IMR-90 (cell line): ENCODE results near the gene GSE1. TPM values are rescaled to one million over a fixed set of nuclear protein-coding genes. Genes with fewer than 3 reads are reported as not detected.

ENCODE experiments used
- ATAC-seq: fragments of 200-7000 bp; cut with Tn5 transposase; 2 replicates; pipeline ENCODE4 v1.9.1; 2020; ENCODE audit warnings: low read depth, mild to moderate bottlenecking, moderate library complexity
- BruUV-seq: library from RNA; stranded (reverse); fragments of 400-500 nt; replicated peaks from 2 replicates; lab custom pipeline; 2021; lab: Mats Ljungman, UMichigan
- CTCF ChIA-PET: fragments of 300-600 bp; formaldehyde crosslinking; extraction: SDS; loops from one replicate; lab custom pipeline; 2021; ENCODE audit warnings: antibody characterized with exemption; lab: Yijun Ruan, JAX
- POLR2A ChIA-PET: fragments of 300-600 bp; sonication (Branson Sonifier 250); formaldehyde crosslinking; loops from one replicate; lab custom pipeline; 2022; ENCODE audit warnings: antibody characterized with exemption; ENCODE audit not compliant: unreplicated experiment; lab: Charles Lee
- DNase-seq: peaks from one replicate; pipeline ENCODE4 v3.0.0; 2013
- H2AFZ ChIP-seq: replicated peaks from 2 replicates; pipeline ENCODE3; 2013; ENCODE audit warnings: low read length, mild to moderate bottlenecking; ENCODE audit not compliant: poor library complexity
- H2AK5ac ChIP-seq: 2 replicates; pipeline ENCODE4 v1.6.1; 2013; ENCODE audit warnings: low read depth, low read length, inconsistent platforms
- H2AK9ac ChIP-seq: replicated peaks from 2 replicates; pipeline ENCODE3; 2013; ENCODE audit warnings: mild to moderate bottlenecking, low read depth, low read length, moderate library complexity; ENCODE audit not compliant: poor library complexity
- H2BK120ac ChIP-seq: 2 replicates; pipeline ENCODE4 v1.6.1; 2013; ENCODE audit warnings: low read depth, low read length, inconsistent platforms
- H2BK15ac ChIP-seq: 3 replicates; pipeline ENCODE4 v1.6.1; 2013; ENCODE audit warnings: low read depth, low read length, inconsistent platforms
- H2BK20ac ChIP-seq: 2 replicates; pipeline ENCODE4 v1.6.1; 2013; ENCODE audit warnings: low read depth, mild to moderate bottlenecking, inconsistent platforms, low read length, moderate library complexity
- H2BK5ac ChIP-seq: 2 replicates; pipeline ENCODE4 v1.6.1; 2013; ENCODE audit warnings: mild to moderate bottlenecking, low read depth, low read length, inconsistent platforms; ENCODE audit not compliant: poor library complexity, severe bottlenecking
- H3K14ac ChIP-seq: replicated peaks from 2 replicates; pipeline ENCODE4 v1.6.1; 2013; ENCODE audit warnings: low read depth, low read length, inconsistent platforms
- H3K18ac ChIP-seq: 2 replicates; pipeline ENCODE4 v1.6.1; 2013; ENCODE audit warnings: low read depth, low read length, control low read depth
- H3K23ac ChIP-seq: 2 replicates; pipeline ENCODE4 v1.6.1; 2013; ENCODE audit warnings: low read depth, low read length, inconsistent platforms
- H3K27ac ChIP-seq: 2 replicates; pipeline ENCODE4 v1.5.1; 2013; ENCODE audit warnings: mild to moderate bottlenecking, control low read depth, low read length; ENCODE audit not compliant: insufficient read depth
- H3K27me3 ChIP-seq: 2 replicates; pipeline ENCODE4 v1.6.1; 2013; ENCODE audit warnings: low read length; ENCODE audit not compliant: control insufficient read depth, insufficient read depth
- H3K36me3 ChIP-seq: 2 replicates; pipeline ENCODE4 v1.6.1; 2013; ENCODE audit warnings: low read length, mixed read lengths; ENCODE audit not compliant: control insufficient read depth, insufficient read depth
- H3K4ac ChIP-seq: 2 replicates; pipeline ENCODE4 v1.6.1; 2013; ENCODE audit warnings: low read depth, low read length, inconsistent platforms
- H3K4me1 ChIP-seq: 2 replicates; pipeline ENCODE4 v1.6.1; 2013; ENCODE audit warnings: low read length, mixed read lengths; ENCODE audit not compliant: control insufficient read depth, insufficient read depth
- H3K4me2 ChIP-seq: 2 replicates; pipeline ENCODE4 v1.6.1; 2013; ENCODE audit warnings: low read depth, mild to moderate bottlenecking, control low read depth, low read length, moderate library complexity
- H3K4me3 ChIP-seq: 2 replicates; pipeline ENCODE4 v1.5.1; 2013; ENCODE audit warnings: low read depth, mild to moderate bottlenecking, control low read depth, low read length, moderate library complexity; ENCODE audit not compliant: insufficient read depth
- H3K56ac ChIP-seq: 2 replicates; pipeline ENCODE4 v1.6.1; 2013; ENCODE audit warnings: low read length, inconsistent platforms; ENCODE audit not compliant: insufficient read depth; ENCODE audit errors: extremely low read depth
- H3K79me1 ChIP-seq, 2 experiments: 2 replicates each; pipeline ENCODE4 v1.6.1; 2013; ENCODE audit warnings: low read length in 2 of 2, inconsistent platforms in 1 of 2, low read depth in 1 of 2
- H3K9ac ChIP-seq: 2 replicates; pipeline ENCODE4 v1.6.1; 2013; ENCODE audit warnings: low read depth, low read length, control low read depth
- H3K9me1 ChIP-seq: 2 replicates; pipeline ENCODE4 v1.6.1; 2013; ENCODE audit warnings: low read length, inconsistent platforms; ENCODE audit not compliant: insufficient read depth
- H3K9me3 ChIP-seq: 2 replicates; pipeline ENCODE4 v1.6.1; 2013; ENCODE audit warnings: low read length; ENCODE audit not compliant: control insufficient read depth, insufficient read depth
- H4K20me1 ChIP-seq: 2 replicates; pipeline ENCODE4 v1.6.1; 2013; ENCODE audit warnings: low read length, inconsistent platforms; ENCODE audit not compliant: insufficient read depth
- H4K5ac ChIP-seq: 2 replicates; pipeline ENCODE4 v1.6.1; 2013; ENCODE audit warnings: mild to moderate bottlenecking, low read depth, low read length, control low read depth
- H4K8ac ChIP-seq, 2 experiments: 2 replicates each; pipeline ENCODE4 v1.6.1; 2013; ENCODE audit warnings: low read depth in 2 of 2, low read length in 2 of 2, control low read depth in 1 of 2, inconsistent platforms in 1 of 2
- H4K91ac ChIP-seq: 2 replicates; pipeline ENCODE4 v1.6.1; 2013; ENCODE audit warnings: low read depth, low read length, inconsistent platforms; ENCODE audit not compliant: insufficient read depth
- CEBPB ChIP-seq: IDR thresholded peaks from 2 replicates; pipeline ENCODE4 v1.6.1; 2012; ENCODE audit warnings: low read depth, low read length, improper control_type of control experiment
- CHD1 ChIP-seq: IDR thresholded peaks from 2 replicates; pipeline ENCODE4 v1.6.1; 2012; ENCODE audit warnings: low read depth, low read length, improper control_type of control experiment
- POLR2A ChIP-seq: IDR thresholded peaks from 2 replicates; pipeline ENCODE4 v1.6.1; 2012; ENCODE audit warnings: mild to moderate bottlenecking, low read depth, low read length
- WGBS, 2 experiments: methylation state at CpG; one replicate each; pipeline versions ENCODE4 v1.1.5 to v1.1.7; 2013; ENCODE audit warnings: missing lambda C conversion rate in 2 of 2; ENCODE audit not compliant: insufficient read length in 1 of 2; ENCODE audit errors: extremely low coverage in 2 of 2; 5-methylcytosine and 5-hydroxymethylcytosine counted together
- dilution Hi-C: fragments of 300-500 bp; cut with HindIII; formaldehyde crosslinking; loops from one replicate; pipeline ENCODE4 v1.14.3; 2018; ENCODE audit warnings: low sequenced_read_pairs; ENCODE audit not compliant: unreplicated experiment
- in situ Hi-C: fragments of 300-500 bp; cut with MboI; formaldehyde crosslinking; loops from 3 replicates; pipeline ENCODE4 v1.14.3; 2019; ENCODE audit warnings: low sequenced_read_pairs, inconsistent platforms, mixed read lengths
- intact Hi-C: fragments of 100-400 bp; cut with micrococcal nuclease; formaldehyde crosslinking; loops from 2 replicates; pipeline ENCODE4 v1.10.0; 2022
- polyA plus RNA-seq, 3 experiments: library from polyadenylated mRNA; depleted of rRNA; stranded (reverse); fragments of >200 nt; gene quantifications; 2 replicates each; pipeline ENCODE4 v1.2.3, GENCODE V29; 2012; ENCODE audit warnings: low replicate concordance in 1 of 3
- total RNA-seq: library from RNA; depleted of rRNA; stranded (reverse); fragments of >200 nt; gene quantifications from 2 replicates; pipeline ENCODE4 v1.2.3, GENCODE V29; 2012
- TF ChIP-seq, protein P1 (sequence below): fragments of 150-350 bp; IDR thresholded peaks from 2 replicates; pipeline ENCODE4 v1.6.1; 2016; ENCODE audit warnings: low read depth, mild to moderate bottlenecking, low read length, moderate library complexity, borderline replicate concordance

The GSE1 gene
- total and polyA plus RNA-seq, 2 of the 4 experiments (the other 2 are of a cell fraction): 14.9 to 25.5 TPM

DNA sequence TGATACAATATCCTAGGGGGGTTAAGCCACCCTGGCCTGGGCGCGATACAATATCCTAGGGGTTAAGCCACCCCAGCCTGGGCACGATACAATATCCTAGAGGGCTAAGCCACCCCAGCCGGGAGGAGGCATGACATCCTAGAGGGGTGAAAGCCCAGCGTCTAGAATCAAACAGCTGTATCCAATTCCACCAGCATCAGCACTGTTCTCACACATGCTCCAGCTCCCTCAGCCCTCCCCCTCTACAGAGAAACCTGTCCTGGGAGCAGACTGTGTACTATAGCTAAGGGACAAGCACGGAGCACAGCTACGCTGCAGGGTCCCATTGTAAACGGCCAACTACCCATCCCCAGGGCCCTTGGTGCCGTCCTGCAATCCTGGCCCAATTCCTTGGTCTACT, 69.4 kb downstream of the GSE1 start:
- Histone ChIP-seq H3K9me1 (peaks cover 7% of the 10 kb centered on the region), H4K8ac (no peak overlapping the region), H3K79me1 (peaks cover 7 to 40% of the 10 kb centered on the region in 2 experiments; a peak in 3 of 4 replicates), H4K91ac (no peak overlapping the region), H2BK120ac (no peak overlapping the region), H3K4me1 (no peaks in the 10 kb centered on the region), H2AK9ac (no peak overlapping the region), H3K18ac (no peak overlapping the region), H2AK5ac (no peak overlapping the region), H2AFZ (no peak overlapping the region), H3K4me3 (no peak overlapping the region), H3K4ac (no peak overlapping the region), H3K27ac (no peak overlapping the region), H3K9me3 (no peaks in the 10 kb centered on the region), H3K4me2 (no peak overlapping the region), H3K56ac (no peak overlapping the region), H2BK15ac (no peak overlapping the region), H3K23ac (no peak overlapping the region), H4K5ac (no peak overlapping the region), H2BK5ac (no peak overlapping the region), H3K9ac (no peak overlapping the region), H4K20me1 (peaks cover 14% of the 10 kb centered on the region; the same call in 1 of the 2 replicates), H3K27me3 (no peaks in the 10 kb centered on the region), H2BK20ac (no peak overlapping the region), H3K14ac (no peak overlapping the region), H3K36me3 (peaks cover 9% of the 10 kb centered on the region)
- dilution Hi-C loops: no loop called here
- no peak for TF ChIP-seq CHD1
- TF ChIP-seq POLR2A: no peak
- TF ChIP-seq CEBPB: no peak
- TF ChIP-seq, protein P1, sequence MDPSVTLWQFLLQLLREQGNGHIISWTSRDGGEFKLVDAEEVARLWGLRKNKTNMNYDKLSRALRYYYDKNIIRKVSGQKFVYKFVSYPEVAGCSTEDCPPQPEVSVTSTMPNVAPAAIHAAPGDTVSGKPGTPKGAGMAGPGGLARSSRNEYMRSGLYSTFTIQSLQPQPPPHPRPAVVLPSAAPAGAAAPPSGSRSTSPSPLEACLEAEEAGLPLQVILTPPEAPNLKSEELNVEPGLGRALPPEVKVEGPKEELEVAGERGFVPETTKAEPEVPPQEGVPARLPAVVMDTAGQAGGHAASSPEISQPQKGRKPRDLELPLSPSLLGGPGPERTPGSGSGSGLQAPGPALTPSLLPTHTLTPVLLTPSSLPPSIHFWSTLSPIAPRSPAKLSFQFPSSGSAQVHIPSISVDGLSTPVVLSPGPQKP: no peak
- intact Hi-C loops: no loop called here
- ATAC-seq: no peak
- no peak for DNase-seq
- 80% methylated on average over 2 of the region's 9 CpGs; no CpG with 5 or more reads in 1 of the 2 experiments for WGBS, 2 experiments
- no TSS peak for BruUV-seq
- in situ Hi-C loops: no loop called here
- ChIA-PET CTCF (interaction anchor here (0.6 kb wide), 1 partner anchor 35 kb away, joined by 3 read pairs; no protein-coding TSS in a partner anchor), POLR2A (no interaction called here)
